ENCODE data around the gene TAPT1. TPM values are rescaled to one million over a fixed set of nuclear protein-coding genes. Genes with fewer than 3 reads are reported as not detected.
A peak's percentile ranks its signal among the peaks of the same experiment; 100 is the strongest.

The TAPT1 gene
- total RNA-seq, 1 experiment from 2014 or later: 13.8 TPM

GRCh38 chr4:16126714-16127113 is 99.6 kb downstream of the TAPT1 start:
- H3K79me2 ChIP-seq (ENCODE audit: low read depth): no peaks in the 10 kb centered on the region
- no peaks in the 10 kb centered on the region for H3K9me3 ChIP-seq (ENCODE audit: insufficient read depth, low read depth)
- no peak for TF ChIP-seq CTCF (conservative IDR thresholded peaks at IDR 0.05)
- TF ChIP-seq EZH2 (IDR thresholded peaks at IDR 0.05; ENCODE audit: low read depth): no peak
- H2AFZ ChIP-seq: no peak overlapping the region
- no peaks in the 10 kb centered on the region for H3F3A ChIP-seq (ENCODE audit: insufficient read depth, low read depth)
- no peak overlapping the region for H3K4me2 ChIP-seq
- CTCF ChIA-PET: no interaction called here
- no TSS peak for BruUV-seq (replicated peaks)
- H3K4me1 ChIP-seq (replicated peaks; ENCODE audit: insufficient read depth): no peaks in the 10 kb centered on the region
- no peaks in the 10 kb centered on the region for H3K36me3 ChIP-seq (ENCODE audit: low read depth)
- no peak overlapping the region for H3K27ac ChIP-seq
- intact Hi-C loops (cut with micrococcal nuclease; ENCODE audit: unreplicated experiment): no loop called here
- POLR2A ChIA-PET (ENCODE audit: unreplicated experiment): no interaction called here
- no peaks in the 10 kb centered on the region for H4K20me1 ChIP-seq (ENCODE audit: insufficient read depth)
- no peak for DNase-seq
- H3K27me3 ChIP-seq (ENCODE audit: insufficient read depth, low read depth): no peaks in the 10 kb centered on the region
- no peaks in the 10 kb centered on the region for H3K9me2 ChIP-seq (ENCODE audit: insufficient read depth)
- H3K4me3 ChIP-seq: no peak overlapping the region

- no peaks in the 10 kb centered on the region for H4K20me1 ChIP-seq (ENCODE audit: insufficient read depth)
- H3K4me3 ChIP-seq: no peak overlapping the region
- H3K79me2 ChIP-seq (ENCODE audit: low read depth): no peaks in the 10 kb centered on the region
- H2AFZ ChIP-seq: no peak overlapping the region
- no peaks in the 10 kb centered on the region for H3K9me2 ChIP-seq (ENCODE audit: insufficient read depth)
- H3F3A ChIP-seq (ENCODE audit: insufficient read depth, low read depth): no peaks in the 10 kb centered on the region
- no peak overlapping the region for H3K27ac ChIP-seq
- H3K4me2 ChIP-seq: no peak overlapping the region
- TF ChIP-seq CTCF (conservative IDR thresholded peaks at IDR 0.05) (no peak), EZH2 (IDR thresholded peaks at IDR 0.05; ENCODE audit: low read depth) (no peak)
- intact Hi-C loops (cut with micrococcal nuclease; ENCODE audit: unreplicated experiment): no loop called here
- no peaks in the 10 kb centered on the region for H3K9me3 ChIP-seq (ENCODE audit: insufficient read depth, low read depth)
- DNase-seq: peak in 1 of 2 experiments; percentile 34
- no TSS peak for BruUV-seq (replicated peaks)
- no peaks in the 10 kb centered on the region for H3K4me1 ChIP-seq (replicated peaks; ENCODE audit: insufficient read depth)
- ChIA-PET POLR2A (ENCODE audit: unreplicated experiment) (no interaction called here), CTCF (no interaction called here)
- H3K27me3 ChIP-seq (ENCODE audit: insufficient read depth, low read depth): no peaks in the 10 kb centered on the region
- H3K36me3 ChIP-seq (ENCODE audit: low read depth): no peaks in the 10 kb centered on the region
Measured at GRCh38 chr4:16125571-16126445, 100.5 kb downstream of the TAPT1 start.

GRCh38 chr4:16124232-16124631 is 102.0 kb downstream of the TAPT1 start:
- Histone ChIP-seq H3K79me2 (ENCODE audit: low read depth) (no peaks in the 10 kb centered on the region), H3K9me3 (ENCODE audit: insufficient read depth, low read depth) (no peaks in the 10 kb centered on the region), H4K20me1 (ENCODE audit: insufficient read depth) (no peaks in the 10 kb centered on the region), H3K36me3 (ENCODE audit: low read depth) (no peaks in the 10 kb centered on the region), H3K4me2 (no peak overlapping the region), H3K9me2 (ENCODE audit: insufficient read depth) (no peaks in the 10 kb centered on the region), H3K4me1 (replicated peaks; ENCODE audit: insufficient read depth) (no peaks in the 10 kb centered on the region), H3F3A (ENCODE audit: insufficient read depth, low read depth) (no peaks in the 10 kb centered on the region), H3K27ac (no peak overlapping the region), H2AFZ (no peak overlapping the region), H3K27me3 (ENCODE audit: insufficient read depth, low read depth) (no peaks in the 10 kb centered on the region), H3K4me3 (no peak overlapping the region)
- POLR2A ChIA-PET (ENCODE audit: unreplicated experiment): no interaction called here
- BruUV-seq (replicated peaks): no TSS peak
- TF ChIP-seq CTCF (conservative IDR thresholded peaks at IDR 0.05): no peak
- no peak for TF ChIP-seq EZH2 (IDR thresholded peaks at IDR 0.05; ENCODE audit: low read depth)
- intact Hi-C loops (cut with micrococcal nuclease; ENCODE audit: unreplicated experiment): no loop called here
- CTCF ChIA-PET: no interaction called here
- DNase-seq: no peak

Measured in PC-9 (cell line).